ENCODE results near the gene TXNDC17.
"Not testable (repeated sequence)": the region's sequence is repeated elsewhere in the genome, so short reads cannot be mapped to it uniquely, and the experiment has no call there.

The TXNDC17 gene

DNA sequence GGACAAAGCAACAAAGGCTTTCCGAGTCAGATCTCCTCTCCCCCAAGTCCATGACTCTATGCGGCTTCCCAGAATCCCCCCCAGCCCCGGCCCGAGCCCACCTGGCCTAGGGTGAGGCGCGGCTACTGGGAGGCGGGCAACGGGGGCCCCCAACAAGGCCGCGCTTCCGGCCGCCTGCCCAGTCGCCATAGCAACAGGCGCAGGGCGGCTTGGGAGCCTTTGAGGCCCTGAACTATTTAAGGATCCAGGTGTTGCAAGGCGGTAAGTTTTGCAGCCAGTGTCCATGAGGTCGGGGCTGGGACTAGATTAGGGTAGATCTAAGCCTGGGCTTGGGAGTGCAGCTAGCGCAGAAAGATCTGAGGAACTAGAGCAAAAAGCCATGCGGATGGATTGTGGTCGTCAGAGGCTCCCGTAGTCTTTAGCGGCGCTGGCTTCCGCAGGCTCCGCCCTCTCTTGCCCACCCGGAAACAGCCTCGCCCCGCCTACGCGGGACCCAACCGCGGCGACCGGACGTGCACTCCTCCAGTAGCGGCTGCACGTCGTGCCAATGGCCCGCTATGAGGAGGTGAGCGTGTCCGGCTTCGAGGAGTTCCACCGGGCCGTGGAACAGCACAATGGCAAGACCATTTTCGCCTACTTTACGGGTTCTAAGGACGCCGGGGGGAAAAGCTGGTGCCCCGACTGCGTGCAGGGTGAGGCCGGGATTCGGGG, at the start of gene TXNDC17, which contains the start of gene KIAA0753:
Gene TXNDC17 (plus strand): TSS at position 525 of the 711 bp plus-strand sequence. CDS start 23 bp downstream, at position 548.
Gene KIAA0753 (minus strand): TSS at position 176 of the 711 bp plus-strand sequence. CDS start 5,608 bp downstream, outside the sequence.
- DNase-seq (ENCODE audit: low read depth in 2 of 2) = peak; percentile 83

DNA sequence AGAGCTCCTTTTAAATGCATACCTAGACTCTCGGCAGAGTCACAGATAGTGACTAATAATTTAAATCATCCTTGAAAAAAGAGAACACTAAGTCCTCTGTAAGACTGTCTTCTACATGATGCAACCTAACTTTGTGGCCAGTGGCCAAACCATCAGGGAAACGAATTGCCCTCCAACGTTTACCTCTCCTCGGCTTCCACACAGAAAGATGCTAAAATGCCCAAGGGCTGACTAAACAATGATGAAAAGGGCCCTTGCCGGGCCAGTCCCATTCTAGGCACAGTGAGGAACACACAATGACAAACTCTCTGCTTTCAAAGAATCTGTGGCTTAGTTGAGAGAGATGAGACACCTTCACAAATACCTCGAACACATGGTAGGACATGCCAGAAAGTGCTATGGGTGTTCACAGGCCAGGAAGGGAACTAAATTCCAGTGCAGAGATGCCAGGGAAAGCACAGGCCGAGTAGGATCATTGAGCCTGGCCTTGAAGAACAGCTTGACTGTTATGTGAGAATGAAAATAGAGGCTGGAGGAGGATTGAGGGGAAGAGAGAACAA, 49.2 kb upstream of the TXNDC17 start:
- DNase-seq (ENCODE audit: low read depth in 2 of 2) = no peak

DNA sequence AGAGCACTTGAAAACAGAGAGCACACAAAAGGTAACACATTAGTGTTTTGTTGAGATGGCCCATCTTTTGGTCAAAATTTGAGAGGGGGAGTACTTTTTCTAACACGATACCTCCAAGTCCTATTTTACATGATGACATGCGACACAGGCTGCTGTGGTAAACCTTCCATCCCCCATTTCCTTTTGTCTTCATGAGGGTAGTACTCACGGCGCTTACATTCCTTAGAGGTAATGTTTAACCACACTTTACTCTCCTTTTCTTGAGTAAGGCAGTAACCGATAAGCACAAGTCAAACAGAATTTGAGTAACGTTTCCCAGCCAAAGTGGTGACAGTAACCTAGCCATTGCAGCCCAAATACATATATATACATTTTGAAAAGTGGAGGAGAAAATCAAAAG, 48.7 kb upstream of the TXNDC17 start:
- DNase-seq (ENCODE audit: low read depth in 2 of 2) = no peak

DNA sequence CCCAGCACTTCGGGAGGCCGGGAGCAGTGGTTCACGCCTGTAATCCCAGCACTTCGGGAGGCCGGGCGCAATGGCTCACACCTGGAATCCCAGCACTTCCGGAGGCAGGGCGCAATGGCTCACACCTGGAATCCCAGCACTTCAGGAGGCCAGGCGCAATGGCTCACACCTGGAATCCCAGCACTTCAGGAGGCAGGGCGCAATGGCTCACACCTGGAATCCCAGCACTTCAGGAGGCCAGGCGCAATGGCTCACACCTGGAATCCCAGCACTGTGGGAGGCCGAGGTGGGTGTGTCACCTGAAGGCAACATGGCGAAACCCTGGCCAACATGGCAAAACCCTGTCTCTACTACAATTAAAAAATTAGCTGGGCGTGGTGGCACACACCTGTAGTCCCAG, 47.5 kb upstream of the TXNDC17 start:
- DNase-seq (ENCODE audit: low read depth in 2 of 2) = not testable (repeated sequence)

DNA sequence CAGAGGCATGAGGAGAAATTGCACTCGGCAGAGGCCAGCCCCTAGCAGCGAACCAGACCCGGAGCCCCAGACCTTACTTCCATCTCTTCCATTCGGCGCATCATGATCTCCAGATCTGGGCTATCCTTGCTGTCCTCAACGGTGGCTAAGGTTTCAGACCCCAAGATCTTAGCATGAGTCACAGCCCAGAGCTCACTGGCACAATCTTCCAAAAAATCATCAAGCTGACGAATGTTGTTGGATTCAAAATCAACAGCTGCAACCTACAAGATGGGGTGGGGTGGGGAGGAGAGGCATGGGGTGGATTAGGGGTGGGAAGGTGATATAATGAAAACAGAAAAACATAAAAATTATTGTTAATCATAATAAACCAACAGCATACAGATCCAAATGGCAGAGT, 44.8 kb upstream of the TXNDC17 start:
- DNase-seq (ENCODE audit: low read depth in 2 of 2) = no peak

DNA sequence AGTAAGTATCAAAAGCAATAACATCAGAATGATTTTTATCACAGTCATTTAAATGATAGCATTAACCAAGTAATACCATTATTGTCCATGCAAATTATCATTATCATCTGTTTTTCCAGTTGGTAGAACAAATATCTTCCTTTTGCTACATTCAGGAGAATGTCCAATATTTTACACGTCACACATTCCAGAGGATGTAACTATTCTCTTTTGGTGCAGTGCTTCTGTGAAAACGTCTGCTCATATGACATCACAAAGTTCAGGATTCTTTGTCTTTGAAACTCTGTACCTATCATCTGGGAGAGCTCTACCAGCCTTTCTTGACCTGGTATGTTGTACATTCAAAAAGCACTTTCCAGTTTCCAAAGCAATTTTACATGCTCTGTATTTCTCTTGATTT, 44.3 kb upstream of the TXNDC17 start:
- no peak for DNase-seq (ENCODE audit: low read depth in 2 of 2)

DNA sequence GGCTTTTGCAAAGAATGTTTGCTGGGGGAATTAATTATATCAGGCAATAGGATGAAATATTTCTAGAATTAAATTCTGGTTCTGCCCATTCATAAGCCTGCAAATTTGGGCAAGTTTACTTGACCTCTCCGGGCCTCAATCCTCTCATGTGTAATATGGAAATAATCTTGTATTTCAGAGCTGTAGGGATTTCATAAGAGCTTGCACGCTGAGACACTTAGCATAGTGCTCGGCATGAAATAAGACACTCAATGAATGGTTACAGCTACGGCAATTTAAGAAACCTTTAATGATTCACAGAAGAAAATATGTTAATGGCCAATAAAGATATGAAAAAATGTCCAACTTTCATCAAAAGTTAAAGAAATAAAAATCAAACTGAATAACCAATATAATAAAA, 43.9 kb upstream of the TXNDC17 start:
- DNase-seq (ENCODE audit: low read depth in 2 of 2) = no peak

DNA sequence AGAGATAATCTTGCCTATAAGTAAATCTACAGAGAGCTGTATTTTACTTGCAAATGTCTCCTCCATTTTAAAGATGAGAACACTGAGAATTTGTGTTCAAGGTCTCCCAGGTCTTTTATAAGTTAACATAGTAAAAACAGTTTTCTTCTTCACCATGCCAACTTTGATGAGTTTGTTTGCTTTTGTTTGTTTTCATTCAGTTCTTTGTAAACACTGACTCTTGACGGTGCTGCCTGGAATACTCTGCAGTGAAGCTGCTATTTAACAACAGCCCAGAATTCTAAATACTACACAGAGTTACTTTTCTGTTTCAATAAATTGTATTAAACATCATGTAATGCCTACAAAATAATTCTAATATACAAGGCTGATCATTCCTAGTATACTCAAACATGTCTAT, 43.1 kb upstream of the TXNDC17 start:
- no peak for DNase-seq (ENCODE audit: low read depth in 2 of 2)

DNA sequence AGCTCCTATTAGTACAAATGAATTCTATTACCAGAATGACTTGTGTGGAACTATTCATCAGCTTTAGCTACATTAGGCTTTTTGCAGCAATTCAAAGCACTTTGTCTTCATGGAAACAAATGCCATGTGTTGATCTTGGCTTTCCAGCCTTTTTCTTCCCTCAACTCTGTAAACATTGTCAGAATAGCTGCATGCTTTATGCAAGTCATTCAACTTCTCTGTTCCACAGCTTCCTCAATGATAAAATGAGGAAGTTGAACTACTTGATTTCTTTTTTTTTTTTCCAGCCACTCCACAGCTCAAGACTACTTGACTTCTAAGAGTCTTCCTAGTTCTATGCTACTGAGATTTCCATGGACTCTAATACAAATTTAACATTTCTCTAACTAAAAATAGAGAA, 41.5 kb upstream of the TXNDC17 start:
- DNase-seq (ENCODE audit: low read depth in 2 of 2) = no peak

DNA sequence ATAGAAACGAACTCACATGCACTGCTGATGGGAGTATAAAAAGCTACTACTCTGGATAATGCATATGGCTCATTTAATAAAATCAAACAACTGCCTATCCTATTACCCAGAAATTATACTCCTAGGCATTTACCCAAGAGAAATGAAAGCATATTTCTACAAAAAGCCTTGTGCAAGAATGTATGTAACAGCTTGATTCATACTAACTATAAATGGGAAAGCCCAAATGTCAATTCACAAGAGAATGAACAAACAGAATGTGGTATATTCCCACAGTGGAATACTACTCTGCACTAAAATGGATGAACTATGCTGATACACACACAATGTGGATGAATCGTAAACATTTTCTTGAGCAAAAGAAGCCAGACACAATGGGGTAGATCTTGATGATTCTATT, 38.7 kb upstream of the TXNDC17 start:
- DNase-seq (ENCODE audit: low read depth in 2 of 2) = no peak

DNA sequence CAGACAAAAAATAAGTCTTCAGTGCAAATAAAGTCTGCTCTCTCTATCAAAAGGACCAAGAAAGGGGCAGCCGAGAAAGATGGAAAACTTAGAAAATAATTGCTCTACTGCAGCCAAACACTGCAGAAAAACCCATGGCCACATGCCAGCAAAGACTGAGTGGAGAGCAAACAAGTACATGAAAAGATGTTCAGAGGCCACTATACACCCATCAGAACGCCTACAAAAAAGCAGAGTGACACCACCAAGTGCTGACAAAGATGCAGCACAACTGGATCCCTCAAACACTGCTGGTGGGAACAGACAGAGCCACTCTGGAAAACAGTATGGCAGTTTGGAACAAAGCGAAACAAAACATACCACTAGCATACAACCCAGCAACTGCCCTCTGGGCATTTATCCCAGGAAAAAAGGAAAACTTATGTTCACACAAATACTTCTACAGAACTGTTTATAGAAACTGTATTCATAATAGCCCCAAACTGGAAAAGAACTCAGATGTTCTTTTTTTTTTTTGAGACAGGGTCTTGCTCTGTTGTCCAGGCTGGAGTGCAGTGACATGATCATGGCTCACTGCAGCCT, 37.0 kb upstream of the TXNDC17 start:
- no peak for DNase-seq (ENCODE audit: low read depth in 2 of 2)

DNA sequence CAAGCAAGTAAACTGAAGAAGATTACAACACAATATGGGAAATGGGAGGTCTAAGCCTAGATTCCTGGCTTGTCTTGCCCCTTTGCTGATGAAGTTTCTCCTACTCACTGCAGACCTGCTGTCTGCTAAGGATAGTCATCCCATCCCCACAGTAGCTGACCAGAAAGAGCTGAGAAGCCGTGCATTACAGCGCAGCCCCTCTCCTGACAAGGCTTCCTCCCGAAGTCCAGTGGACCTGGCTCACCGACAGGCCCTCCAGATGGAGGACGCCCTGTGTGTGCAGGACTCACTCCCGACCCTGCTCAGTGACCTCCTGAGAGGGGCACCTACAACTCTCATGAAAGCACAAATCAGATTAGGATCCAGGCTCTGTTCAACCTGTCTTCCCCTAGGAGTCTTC, 35.7 kb upstream of the TXNDC17 start:
- DNase-seq (ENCODE audit: low read depth in 2 of 2) = no peak

DNA sequence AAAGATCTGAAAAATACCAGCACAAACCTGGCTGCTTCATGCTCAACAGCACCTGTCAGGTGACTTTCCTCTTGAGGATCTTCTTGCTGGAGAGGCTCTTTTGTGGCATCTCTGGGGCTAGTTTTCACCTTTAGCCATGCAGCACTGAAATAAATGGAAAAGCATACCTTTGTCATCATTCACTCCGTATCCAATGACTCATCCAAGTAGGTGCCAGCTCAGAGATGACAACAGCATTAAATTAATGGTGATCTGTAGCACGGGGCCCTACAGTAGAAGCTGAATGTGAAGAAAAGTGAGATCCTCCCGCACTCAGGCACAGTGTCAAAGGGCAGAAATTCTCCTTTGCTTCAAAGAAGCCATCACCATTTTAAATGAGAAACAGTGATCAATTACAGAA, 32.5 kb upstream of the TXNDC17 start:
- no peak for DNase-seq (ENCODE audit: low read depth in 2 of 2)

DNA sequence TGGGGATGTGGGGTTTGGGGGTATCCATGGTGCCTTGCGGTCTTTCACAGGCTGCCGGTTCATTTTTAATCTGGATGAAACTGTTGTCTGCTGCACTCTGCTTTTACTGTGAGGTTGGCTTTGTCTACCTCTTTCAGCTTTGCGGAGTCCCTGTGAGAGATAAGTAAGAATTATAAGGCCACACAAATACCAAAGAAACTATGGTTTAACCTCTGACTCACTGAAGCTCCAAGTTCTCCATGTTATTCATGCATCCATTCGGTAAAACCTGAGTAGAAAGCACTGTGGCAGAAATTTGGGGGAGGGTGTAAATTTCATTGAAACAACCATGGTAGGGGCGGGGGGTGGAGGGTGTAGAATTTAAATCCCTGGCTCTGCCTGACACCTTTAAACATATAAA, 30.8 kb upstream of the TXNDC17 start:
- no peak for DNase-seq (ENCODE audit: low read depth in 2 of 2)

DNA sequence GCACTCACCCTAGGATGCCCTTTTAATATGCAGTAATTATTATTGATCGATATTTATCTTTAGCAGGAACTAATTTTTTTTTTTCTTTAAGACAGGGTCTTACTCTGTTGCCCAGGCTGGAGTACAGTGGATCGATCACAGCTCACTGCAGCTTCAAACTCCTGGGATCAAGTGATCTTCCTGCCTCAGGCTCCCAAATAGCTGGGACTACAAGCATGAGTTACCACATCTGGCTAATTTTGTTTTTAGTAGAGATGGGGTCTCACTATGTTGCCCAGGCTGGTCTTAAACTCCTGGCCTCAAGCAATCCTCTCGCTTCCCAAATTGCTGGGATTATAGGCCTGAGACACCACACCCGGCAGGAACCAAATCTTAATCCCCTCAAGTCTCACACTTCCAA, 29.6 kb upstream of the TXNDC17 start:
- DNase-seq (ENCODE audit: low read depth in 2 of 2) = no peak

DNA sequence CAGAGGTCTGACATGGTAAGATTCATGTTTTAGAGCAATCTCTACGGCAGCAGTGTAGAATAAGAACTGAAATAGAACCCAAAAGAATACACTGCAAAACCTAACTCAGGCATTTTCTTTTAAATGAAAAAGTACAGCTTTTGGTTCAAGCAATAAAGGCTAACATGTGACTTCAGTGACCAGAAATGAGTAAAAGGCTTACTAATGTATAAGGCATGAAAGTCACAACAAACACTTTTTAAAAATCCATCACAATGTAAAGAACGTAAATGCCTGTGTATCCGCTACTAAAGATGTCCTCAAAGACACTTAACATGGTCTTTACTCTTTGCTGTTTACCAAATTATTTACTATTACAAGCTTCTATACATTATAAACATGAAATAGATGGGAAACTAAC, 16.9 kb upstream of the TXNDC17 start:
- no peak for DNase-seq (ENCODE audit: low read depth in 2 of 2)

DNA sequence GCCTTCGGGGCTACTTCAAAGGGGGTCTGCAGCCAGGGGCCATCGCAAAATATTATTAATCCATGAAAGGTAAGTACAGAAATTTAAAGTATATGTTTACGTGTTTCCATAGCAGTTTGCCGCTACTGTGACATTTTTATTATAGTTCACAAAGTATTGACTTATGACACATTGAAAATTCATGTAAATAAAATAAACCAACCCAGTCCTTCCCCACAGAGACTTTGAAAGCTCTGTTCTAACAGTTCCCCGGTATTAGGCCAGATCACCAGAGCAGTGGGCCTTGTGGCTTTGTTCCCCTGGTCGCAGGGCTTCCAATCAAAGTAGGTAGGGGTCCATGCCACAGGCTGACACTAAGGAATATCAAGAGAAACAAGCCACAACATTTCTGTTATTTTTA, 14.2 kb upstream of the TXNDC17 start:
- DNase-seq (ENCODE audit: low read depth in 2 of 2) = no peak

DNA sequence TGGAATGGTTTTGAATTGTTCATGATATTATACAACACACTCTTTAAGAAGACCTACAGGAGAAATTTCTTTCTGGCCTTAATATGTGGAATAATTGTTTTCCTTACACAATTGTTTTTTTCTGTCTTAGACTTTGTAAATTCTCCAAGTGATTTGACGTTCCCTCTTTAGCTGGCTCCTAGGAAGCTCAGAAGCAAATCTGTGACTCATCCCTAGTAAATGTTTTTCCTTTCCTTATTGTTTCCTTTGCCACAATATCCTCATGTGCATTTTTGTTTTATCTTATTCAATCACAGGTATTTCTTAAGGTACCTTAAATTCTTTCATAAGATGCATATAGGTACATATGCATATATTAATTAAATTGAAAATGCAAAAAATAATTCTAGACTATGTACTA, 13.8 kb upstream of the TXNDC17 start:
- no peak for DNase-seq (ENCODE audit: low read depth in 2 of 2)

DNA sequence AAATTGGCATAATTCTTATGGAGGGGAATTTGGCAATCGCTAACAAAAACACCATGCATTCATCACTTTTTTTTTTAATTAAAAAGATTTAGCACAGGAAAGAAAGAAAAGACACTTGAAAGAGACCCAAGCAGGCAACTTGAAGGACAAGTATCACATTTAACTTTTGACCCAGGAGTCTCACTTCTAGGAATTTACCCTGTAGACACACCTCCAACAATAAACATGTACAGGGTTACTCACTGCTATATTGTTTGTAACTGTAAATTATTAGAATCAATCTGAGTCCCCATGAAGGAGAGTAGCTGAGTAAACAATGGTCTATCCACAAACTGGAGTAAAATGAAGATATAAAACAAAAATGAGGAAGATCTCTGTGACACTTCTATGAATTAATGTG, 10.5 kb upstream of the TXNDC17 start:
- DNase-seq (ENCODE audit: low read depth in 2 of 2) = no peak

DNA sequence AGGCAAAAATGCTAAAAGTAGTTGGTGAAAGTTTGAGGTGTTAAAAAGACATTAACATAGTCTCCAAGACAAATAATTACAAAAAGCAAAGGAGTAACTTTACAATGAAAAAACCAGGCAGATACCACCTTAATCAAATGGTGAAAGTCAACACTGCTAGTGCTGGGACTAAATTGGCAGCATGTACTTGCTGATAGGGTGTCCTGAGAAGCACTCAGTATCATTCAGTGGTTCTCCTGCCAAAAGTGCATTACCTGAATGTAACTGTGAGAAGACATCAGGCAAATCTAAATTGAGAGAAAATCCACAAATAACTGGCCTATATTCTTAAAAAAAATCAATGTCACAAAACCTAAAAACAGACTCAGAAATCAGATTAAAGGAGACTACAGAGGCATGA, 8.3 kb upstream of the TXNDC17 start:
- DNase-seq (ENCODE audit: low read depth in 2 of 2) = no peak

DNA sequence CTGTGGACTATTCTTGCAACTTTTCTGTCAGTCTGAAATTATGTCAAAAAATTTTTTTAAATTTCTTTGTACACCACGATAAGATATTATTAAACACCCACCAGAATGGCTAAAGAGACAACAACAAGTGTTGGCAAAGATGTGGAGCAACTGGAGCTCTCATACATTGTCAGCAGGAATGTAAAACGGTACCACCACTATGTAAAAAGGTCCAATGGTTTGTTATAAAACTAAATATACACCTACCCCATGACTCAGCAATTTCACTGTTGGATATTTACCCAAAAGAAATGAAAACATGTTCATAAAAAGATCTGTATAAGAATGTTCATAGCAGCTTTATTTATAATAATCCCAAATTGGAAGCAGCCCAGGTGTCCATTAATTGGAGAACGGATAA, 7.6 kb upstream of the TXNDC17 start:
- no peak for DNase-seq (ENCODE audit: low read depth in 2 of 2)

DNA sequence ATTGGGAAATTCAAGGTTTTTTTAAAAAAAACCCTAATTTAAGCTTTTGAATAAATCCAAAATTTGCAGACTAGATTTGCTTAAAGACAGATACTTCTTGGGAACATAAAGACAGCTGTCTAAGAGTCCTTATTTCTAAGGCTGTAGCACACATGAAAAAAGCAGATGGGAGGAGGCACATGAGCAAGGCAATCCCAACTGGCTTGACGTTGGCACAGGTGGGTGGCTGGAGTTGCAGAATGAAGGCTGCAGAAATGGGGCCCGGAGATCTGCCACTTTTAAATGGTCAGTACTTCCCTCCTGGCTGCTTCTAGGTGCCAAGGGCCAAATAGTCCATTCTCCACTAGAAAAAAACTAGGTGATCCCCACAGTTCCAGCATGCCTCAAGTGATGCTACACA, 4.8 kb upstream of the TXNDC17 start:
- no peak for DNase-seq (ENCODE audit: low read depth in 2 of 2)
